ENCODE results near the gene NINL.

- TF ChIP-seq CTCF (IDR thresholded peaks at IDR 0.05; ENCODE audit: insufficient read depth, low read length) (no peak), POLR2AphosphoS5 (IDR thresholded peaks at IDR 0.05; ENCODE audit: low read depth) (no peak), REST (IDR thresholded peaks at IDR 0.05; ENCODE audit: insufficient replicate concordance, low read depth) (no peak), GABPA (IDR thresholded peaks at IDR 0.05; ENCODE audit: low read depth) (no peak), SPI1 (IDR thresholded peaks at IDR 0.05; ENCODE audit: borderline replicate concordance, low read depth) (no peak)
Observed at GRCh38 chr20:25476106-25477013, 109.0 kb downstream of the NINL start.

Data from HL-60 (cell line).